HG03439 (cell line): Measurements from ENCODE around the gene ABCA1.

Experiments
- ATAC-seq: cut with Tn5 transposase; IDR thresholded peaks from one replicate; pipeline ENCODE4 v1.9.1; 2021; ENCODE audit warnings: mild to moderate bottlenecking, moderate library complexity; ENCODE audit not compliant: unreplicated experiment

The ABCA1 gene

DNA sequence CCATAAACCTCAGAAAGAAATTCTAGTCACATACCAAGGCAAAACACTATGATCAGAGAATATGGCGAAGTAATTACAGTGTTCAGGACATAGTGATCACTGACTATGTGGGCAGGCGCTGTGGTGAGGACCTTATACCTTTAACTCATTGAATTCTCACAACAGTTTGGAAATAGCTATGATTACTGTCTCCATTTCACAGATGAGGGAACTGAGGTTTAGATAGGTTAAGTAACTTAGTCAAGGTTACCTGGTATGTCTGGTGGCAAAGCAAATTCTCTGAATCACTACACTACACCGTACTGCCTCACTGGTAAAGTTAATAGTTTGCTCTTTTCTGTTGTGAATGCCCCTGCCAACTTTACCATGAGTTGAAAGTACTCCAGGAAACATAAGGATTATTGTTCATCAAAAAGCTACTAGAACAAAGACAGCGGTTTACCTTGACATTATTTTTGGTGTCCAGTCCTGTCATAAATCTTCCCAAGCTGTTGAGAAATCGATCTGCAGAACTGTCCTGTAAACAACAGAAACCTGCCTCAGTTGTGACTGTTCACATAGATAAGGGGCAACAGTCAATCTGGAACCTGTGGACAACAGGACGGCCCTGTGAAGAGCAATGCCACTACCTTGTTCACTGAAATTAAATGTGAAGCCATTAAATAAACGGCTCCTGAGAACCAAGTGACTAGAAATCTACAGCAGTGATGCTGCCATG is 127.7 kb downstream of the ABCA1 start:
- no peak for ATAC-seq

DNA sequence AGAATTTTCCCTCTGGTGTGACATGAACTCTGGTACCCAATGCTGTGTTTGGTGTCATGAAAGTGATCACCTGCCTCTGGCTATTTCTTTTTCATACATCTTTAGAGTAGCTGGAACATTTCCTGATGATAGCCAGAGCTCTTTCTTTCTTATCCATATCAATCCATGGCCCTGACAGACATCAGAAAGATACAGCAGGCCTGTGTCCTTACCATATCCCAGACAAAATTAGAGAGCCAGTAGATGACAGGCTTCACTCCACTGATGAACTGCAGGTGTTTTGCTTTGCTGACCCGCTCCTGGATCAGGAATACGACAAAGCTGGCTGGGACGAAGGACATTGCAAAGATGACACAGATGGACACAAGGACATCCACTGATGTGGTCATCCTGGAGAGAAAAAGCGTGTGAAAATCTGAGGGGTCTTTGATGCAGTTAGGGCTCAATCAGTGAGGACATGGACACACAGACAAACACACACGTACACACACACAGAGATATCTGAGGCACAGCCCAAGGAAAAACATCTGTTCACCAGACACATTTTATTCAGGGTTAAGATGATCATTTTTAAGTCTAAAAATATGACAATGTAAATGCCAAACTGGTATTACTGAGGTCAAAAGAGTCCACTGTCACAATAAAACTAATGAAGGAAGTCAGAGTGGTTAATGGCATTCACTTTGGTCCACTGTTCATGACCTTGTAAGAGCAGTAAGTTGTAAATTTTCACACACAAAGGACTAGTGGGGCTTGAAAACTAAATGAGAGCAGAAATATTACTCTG is 129.6 kb downstream of the ABCA1 start:
- no peak for ATAC-seq

DNA sequence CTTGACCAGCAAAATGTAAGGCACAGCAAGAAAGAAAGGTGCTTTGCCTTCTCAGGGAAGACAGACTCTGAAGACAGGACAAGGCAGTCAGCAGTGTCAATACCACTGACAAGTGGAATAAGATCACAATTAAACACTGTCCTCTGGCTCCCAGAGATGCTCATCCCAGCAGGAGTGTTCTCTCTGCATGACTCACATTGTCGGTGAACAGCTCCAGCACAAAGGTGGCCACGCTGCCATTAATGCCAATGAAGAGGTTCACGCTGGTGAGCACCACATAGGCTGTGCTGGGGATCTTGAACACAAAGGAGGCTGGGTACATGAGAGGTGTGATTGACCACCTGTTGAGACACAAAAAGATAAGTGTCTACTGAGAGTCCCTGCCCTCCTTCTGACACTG is 132.1 kb downstream of the ABCA1 start:
- no peak for ATAC-seq

DNA sequence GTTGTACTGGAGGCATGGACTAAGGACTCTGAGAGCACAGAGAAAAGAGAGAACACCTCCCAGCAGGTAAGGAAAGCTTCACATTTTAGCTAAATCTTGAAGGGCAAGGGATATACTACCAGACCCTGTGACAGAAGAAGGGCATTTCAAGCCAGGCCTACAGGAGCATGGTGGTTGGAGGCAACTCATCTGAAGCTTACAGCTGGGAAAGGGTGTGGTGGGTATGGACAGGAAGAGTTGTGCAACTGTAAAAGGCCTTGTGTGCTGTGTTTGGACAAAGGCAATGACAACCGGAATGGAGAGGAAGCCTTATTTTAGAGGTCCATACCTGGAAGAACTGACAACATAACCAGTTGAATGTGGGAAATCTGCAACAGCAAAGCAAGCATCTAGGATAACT is 132.9 kb downstream of the ABCA1 start:
- no peak for ATAC-seq

DNA sequence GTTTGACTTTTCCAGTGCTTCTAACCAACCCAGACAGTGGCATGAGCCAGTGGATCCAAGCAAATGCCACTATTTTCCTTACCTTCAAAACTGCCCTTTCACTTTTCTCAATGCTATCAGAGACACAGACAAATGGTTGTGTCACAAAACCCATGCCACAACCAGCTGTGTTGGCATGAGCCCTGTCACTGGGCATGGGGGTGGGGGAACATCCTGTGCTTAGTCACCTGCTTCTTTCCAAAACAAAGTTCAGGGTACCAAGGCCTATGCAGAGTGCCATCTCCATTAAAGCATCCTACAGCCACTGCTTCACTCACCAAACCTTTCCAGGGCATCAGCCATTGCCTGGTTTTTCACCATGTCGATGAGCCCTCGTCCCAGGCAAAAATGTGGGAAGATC is 133.9 kb downstream of the ABCA1 start:
- no peak for ATAC-seq

DNA sequence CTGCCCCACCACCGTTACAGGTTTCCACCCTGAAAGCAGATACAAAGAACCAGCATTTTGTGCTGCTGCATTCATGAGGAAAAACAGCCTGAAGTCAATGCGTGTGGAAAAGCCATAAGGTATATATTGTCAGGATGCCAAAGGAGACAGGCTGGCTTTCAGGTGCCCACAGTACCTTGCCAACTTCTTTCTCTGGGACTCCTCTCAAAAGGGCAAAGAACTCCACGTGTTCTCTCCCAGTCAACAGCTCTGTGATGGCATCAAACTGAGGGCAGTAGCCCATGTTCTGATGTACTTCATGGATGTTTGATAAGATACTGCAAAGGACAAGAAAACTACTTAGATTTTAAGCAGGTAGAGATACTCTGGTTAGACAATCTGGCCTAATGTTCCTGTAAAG is 139.7 kb downstream of the ABCA1 start:
- ATAC-seq, result no peak

DNA sequence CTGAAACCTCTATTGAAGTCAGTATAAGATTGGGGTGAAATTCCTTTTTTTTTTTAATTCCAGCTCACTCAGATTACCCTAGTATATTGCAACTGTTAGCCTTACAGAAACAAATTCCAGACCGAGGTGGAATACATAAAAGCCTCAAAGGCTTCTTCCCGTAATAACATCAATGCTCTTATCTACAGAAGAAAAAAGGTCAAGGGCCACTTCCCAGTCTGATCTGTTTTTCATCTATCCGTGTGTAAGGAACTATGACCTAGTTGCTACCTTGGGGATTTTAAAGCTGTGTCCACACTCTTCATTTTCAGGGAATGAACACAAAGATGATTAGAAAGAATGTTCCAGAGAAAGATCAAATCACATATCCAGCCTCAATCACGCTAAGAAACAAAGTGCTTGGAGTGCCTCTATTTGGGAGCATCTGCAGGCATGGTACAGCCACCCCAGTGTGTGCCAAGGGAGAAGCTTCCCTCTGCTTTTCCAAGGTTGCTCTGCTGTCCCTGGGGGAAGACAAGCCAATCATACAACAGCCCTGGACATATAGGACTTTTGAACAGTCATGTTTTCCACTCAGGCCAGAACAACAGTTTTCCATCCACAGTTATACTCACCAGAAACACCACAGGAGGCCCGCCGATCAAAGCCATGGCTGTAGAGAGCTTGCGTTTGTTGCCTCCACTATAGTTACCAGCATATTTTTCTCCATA is 140.5 kb downstream of the ABCA1 start:
- no peak for ATAC-seq

DNA sequence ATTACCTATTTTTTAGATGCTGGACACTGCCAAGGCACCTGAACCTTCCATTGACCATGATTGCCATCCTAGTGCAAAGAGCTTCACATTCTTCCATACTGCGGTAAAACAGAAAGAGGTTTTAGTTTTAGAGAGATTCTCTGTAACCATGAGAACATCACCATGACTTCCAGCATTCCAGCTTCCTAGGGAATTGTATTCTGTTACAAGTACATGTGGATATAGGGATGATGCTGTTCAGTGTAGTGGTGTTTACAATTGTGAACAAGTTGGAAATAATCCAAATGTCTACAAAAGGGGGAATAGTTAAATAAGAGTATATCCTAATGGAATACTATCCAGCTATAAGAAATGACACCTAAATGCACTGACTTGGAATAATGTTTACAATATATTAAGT is 141.7 kb downstream of the ABCA1 start:
- ATAC-seq, result no peak

DNA sequence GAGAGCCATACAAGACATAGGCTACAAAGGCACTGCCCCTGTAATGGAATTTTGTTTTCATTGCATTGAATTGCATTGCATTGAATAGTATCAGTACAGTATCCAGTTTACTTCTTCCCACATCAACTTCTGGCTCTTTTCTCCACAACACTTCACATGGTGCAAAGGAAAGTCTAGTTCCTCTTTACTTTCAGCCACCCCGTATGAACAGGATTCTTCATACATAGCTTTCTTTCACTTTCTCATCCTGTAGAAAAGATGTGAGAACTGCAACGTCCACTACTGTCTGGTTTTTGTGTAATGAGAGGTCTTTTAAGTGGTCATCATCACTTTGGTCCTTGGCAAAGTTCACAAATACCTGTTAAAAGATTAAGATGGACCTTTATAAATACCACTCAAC is 143.9 kb downstream of the ABCA1 start:
- peak; percentile 71 for ATAC-seq

DNA sequence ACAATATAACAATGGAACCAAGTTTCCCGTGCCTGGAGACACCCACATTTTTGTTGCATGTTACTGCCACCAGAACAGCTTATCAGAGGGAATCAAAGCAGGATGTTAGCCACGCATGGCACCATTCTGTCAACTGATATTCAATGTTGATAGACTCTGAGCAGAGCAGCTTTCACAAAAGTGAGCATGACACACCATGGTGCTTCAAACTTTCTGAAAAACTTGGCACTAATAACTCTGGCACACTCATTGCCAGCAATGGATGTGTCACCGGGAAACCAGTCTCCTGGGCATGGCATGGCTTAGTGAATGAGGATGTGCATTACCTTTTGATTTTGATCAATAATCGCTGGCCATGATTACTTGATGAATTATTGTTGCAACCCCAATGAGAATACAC is 144.4 kb downstream of the ABCA1 start:
- no peak for ATAC-seq

DNA sequence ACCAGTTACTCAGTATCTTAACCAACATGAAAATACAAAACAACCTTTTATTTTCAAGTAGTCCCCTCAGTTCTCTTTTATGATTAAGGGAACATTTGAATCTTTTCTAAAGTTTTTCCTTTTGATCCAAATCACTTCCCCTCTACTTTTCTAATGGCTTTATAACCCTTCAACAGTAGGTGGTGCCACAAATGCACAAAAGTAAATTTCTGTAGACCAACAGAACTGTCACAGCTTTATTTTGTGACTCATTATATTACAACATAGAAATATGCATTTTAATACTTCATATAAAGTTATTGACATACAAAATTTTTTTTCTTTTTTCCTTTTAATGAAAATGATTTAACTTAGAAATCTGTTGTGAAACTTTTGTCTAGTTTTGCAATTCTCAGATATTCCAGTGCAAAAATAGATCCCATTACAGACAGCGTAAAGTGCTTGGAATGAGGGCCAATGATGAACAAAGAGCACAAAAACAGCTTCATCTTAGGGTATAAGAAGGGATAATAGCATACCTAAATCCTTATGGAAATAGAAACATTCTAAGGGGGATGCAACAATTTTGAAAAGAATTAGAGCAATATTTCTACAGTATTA is 147.1 kb downstream of the ABCA1 start:
- no peak for ATAC-seq

DNA sequence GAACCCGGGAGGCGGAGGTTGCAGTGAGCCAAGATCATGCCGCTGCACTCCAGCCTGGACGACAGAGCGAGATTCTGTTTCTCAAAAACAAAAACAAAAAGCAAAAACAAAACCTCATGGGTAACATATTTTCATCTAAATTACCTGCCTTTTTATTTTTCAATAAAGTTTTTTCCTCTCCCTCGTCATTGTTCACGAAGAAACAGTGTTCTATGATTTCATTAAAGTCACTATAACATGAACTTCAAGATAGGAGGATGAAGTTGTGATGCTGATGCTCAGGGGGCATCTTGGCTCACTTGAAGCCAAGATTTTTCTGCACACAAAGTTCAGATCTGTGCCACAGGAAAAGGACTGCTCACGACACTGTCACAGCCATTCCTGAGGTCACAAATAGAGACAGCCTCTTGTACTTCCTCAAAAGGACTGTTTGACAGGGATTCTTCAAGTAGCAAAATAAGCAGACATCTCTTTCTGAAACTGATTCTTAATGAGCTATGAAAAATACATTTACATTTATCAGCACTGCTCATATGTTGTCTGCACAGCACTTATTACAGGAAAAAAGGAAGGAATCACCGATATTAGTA is 147.9 kb downstream of the ABCA1 start:
- no peak for ATAC-seq

DNA sequence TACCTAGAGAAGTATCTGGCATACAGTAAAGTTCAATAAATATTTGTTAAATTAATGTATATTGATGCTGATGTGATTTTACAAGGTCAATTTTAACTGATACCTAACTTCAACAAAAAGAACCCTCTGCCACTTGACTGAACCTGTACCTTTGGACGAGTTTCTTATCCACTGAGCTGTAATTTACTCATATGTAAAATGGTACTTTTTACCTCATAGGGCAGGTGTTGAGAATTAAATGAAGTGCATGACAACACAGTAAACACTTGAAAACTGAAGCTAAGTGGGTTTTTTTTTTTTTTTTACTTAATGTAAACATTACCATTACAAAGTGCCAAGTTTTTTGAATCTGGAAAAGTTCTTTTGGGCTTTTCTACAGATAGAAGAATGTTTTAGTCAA is 148.6 kb downstream of the ABCA1 start:
- ATAC-seq, result no peak

DNA sequence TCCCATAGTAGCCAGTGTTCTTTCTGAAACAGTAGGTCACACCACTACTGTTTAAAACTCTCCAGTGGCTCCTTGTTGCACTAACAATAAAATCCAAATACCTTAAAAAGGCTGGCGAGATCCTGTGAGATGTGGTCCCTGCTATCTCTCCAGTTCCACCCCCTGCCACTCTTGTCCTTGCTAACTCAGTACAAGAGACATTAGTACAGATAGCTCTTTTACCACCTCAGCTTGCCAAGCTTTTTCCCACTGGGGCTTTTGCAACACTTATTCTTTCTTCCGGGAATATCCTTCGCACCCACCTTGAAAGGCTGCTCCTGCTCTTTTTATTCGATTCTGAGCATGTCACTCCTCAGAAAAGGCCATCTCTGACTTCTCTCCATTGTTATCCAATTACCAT is 149.2 kb downstream of the ABCA1 start:
- ATAC-seq, result no peak

DNA sequence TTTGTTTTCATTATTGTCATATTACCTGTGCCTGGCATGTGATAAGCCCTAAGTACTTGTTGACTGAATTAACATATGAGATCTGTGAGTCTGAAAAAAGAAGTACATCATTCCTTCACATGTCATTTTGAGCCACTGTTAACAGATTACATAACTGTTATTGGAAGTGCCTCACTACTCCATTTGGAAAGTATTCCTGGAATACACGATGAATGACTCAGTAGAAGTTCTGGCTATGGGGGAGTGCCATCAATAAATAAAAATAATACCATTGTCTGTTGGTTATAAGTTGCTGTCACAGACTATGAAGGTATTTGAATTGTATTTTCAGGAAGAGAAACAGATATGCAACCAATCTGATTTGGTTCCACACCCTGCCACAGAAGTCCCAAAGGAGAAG is 151.2 kb downstream of the ABCA1 start:
- ATAC-seq, result no peak

DNA sequence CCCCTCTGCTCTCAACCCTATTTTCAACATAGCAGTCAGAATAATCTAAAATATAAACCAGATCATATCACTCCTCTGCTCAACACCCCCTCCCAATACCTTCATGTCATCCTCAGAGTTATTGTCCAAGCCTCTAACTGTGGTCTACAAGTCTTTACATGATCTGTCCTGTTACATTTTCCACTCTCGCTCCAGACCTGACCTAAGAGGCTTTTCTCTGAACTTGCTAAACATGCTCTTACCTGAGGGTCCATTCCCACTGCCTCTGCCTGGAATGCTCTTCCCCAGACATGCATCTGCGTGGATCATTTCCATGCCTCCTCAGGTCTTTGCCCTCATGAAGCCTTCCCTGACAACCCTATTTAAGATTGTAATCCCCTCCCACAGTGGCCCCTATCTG is 152.0 kb downstream of the ABCA1 start:
- ATAC-seq, result no peak

DNA sequence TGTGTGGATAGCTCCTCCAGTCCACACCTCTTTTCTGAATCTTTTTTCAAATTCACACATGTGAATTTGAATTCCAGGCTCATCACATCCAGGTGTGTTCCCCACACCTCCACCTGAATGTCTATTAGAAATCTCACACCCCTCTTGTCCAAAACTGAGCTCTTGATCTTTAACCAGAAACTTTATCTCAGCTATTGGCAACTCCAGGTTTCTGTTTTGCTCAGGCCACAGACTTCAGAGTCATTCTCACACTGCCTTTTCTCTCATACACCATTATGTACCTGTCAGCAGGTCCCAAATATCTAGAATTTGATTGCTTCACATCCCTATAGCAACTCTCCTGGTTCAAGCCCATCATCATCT is 152.4 kb downstream of the ABCA1 start:
- peak; percentile 73 for ATAC-seq

DNA sequence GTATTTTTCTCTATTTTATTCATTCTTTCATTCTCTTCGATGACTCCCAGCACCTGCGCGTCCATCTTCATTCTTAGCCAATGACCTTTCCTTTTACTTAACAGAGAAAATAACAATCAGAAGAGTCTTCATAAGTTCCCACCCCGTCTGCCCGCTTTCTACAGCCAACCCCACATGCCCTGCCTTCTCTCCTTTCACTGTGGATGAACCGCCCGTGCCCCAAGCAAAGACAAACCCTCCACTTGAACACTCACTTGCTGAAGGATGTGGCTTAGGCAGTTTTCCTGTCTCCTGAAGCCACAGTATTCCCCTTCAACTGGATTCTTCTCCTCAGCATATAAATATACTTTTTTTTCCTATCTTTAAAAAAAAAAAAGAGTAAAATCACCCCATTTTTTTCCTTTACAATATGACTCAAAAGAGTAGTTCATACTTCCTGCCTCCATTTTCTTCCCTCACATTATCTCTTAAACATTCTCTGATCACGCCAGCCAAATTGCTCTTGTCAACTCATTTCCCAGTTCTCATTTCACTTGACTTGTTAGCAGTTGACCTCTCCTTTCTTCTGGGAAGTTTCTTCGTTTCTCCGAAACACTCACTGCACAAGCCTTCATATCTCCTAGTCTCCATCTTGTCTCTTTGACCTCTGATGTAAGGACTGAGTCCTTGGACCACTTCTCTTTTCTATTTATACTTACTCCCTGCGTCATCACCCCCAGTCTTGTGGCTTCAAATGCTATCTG is 153.0 kb downstream of the ABCA1 start:
- peak; percentile 90 for ATAC-seq

DNA sequence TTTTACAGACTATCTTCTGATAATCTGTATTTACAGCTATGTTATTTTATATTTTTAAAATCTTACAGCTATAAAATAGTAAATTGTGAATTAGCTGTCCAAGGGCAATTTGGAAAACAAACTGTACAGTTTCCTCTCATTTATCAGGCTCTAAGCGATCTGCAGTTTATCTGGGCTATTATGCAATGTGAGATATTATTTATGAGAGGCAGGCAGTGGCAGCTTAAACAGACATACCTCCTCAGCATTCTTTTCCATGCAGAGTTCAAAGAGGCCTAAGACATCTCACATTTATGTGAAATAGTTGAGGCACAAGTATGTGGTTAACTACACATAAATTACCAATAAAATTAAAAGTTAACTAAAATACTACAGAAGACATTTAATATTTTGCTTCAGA is 153.8 kb downstream of the ABCA1 start:
- no peak for ATAC-seq

DNA sequence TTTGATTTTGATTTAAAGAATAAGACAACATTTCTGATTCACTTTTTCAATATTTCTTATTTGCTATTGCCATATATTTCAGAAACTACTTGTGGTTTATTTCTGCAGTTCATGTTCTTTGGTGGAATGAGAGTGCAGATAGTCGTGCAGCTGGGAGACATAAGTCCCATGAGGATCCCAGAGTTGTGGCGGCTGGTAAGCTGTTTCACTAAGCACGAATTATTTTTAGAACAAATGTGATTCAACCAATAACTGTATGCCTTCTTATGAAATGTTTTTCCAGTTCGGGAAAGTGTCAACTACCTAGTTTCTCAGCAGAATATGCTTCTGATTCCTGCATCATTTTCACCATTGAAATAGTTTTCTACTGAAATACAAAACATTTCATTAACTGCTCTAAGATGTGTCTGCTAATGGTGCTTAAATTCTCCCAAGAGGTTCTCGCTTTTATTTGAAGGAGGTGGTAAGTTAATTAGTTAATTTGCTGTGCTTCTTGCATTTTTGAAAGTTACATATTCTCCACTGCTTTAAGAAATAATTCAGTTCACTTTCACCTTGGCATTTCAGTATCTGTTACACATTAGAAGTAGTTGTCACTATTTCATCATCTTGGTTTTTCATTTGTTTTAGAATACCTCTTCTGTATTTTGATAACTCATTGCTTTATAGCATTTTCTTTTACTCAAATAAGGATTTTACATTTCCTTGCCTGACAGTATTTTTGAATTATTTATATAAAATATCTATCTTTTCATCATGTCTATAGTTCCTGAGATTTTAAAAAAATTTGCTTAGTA is 155.0 kb downstream of the ABCA1 start:
- ATAC-seq, result no peak
